AML-193 (cell line): ENCODE data around the gene GBA2.

Experiments
- DNase-seq, 2 experiments: peaks; one replicate each; lab custom pipeline; 2025; lab: John Stamatoyannopoulos, UW

GBA2 gene

DNA sequence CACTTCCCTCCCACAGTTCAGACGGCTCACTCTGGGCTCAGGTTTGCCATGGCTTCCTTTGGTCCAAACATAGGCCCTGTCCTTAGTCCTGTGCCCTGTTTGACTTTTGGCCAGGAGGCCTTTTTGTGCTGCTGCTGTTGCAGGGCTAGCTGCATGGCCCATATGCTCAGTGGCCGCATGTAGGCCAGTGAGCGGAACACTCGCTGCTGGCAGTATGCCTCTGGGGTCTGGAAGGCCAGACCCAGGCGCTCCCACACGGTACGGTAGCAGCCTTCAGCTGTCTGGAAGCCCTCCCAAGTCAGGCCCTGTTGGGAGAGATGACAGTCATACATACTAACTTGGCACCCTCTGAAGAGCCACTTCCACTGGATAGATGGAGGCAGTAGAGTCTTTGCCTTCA lies 11.9 kb downstream of the GBA2 start:
- no peak for DNase-seq

DNA sequence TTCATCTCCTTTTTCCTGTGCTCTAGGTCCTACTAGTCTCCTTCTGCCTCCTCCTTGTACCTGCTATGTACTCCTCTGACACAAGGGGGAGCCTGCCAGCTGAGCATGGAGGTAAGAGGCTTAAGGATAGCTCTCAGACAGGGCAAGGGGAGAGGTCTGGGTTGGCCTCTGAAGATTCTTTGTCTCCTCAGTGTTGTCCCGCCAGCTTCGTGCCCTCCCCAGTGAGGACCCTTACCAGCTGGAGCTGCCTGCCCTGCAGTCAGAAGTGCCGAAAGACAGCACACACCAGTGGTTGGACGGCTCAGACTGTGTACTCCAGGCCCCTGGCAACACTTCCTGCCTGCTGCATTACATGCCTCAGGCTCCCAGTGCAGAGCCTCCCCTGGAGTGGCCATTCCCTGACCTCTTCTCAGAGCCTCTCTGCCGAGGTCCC lies 12.8 kb downstream of the GBA2 start:
- DNase-seq, result peak; percentile 77

DNA sequence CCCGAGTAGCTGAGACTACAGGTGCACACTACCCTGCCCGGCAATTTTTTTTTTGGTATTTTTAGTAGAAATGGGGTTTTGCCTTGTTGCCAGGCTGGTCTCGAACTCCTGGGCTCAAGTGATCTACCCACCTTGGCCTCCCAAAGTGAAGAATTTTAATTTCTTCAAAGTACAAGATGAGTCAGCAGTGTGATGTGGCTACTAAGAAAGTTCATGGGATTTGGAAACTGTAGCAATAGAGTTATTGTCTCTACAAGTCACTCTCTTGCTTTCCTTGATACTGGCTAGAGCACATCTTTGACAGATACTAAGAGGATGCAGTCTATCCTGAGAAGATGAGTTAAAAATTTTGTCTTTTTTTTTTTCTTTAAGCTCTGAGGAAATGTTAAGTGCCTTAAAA lies 14.9 kb downstream of the GBA2 start:
- DNase-seq, result no peak

DNA sequence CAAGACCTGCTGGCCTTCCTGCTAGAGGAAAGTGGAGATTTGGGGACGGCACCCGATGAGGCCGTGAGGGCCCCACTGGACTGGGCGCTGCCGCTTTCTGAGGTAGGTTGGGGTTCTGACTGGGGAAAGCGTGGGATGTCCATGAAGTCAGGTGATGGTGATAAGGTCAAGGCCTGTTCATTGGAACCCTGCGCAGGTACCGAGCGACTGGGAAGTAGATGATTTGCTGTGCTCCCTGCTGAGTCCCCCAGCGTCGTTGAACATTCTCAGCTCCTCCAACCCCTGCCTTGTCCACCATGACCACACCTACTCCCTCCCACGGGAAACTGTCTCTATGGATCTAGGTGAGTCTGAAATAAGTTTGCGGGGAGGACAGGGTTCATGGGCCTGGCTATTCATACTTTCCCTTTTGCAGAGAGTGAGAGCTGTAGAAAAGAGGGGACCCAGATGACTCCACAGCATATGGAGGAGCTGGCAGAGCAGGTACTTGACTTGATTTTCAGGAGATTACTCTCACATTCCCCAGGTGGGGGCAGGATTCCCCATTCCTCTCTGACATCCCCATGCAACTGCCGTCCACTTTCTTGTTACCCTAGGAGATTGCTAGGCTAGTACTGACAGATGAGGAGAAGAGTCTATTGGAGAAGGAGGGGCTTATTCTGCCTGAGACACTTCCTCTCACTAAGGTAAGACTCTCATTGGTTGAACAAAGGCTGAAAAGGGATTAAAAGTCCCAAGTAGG lies 16.1 kb downstream of the GBA2 start:
- DNase-seq, result peak; percentile 25 to 45

DNA sequence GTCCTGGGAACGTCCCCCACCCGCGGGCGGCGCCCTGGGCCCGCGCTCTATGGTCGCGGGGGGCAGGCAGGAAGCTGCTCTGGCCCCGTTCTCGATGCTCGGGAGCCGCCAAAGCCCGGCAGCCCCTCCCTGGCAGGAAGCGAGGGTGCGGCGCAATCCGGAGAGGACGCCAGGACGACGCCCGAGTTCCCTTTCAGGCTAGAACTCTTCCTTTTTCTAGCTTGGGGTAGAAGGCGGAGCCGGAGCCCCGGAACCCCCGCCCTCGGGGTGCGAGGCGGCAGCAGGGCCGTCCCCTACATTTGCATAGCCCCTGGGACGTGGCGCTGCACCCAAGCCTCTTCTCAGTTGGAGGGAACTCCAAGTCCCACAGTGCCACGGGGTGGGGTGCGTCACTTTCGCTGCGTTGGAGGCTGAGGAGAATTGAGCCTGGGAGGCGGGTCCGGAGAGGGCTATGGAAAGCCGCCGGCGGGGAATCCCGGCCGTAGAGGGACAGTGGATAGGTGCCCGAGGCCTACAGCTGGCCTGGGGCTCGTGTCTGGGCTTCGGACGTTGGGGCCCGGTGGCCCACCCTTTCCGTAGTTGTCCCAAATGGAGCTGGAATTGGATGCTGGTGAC lies 16.7 kb downstream of the GBA2 start, which contains the start of the genes CREB3 and TLN1:
CREB3 (plus strand) TSS at position 482 of the 615 bp plus-strand sequence; CDS start at position 589, 107 bp downstream.
TLN1 (minus strand) TSS at position 11 of the 615 bp plus-strand sequence. CDS start 6,501 bp downstream, outside the sequence.
- DNase-seq, result peak; percentile 96 to 98

DNA sequence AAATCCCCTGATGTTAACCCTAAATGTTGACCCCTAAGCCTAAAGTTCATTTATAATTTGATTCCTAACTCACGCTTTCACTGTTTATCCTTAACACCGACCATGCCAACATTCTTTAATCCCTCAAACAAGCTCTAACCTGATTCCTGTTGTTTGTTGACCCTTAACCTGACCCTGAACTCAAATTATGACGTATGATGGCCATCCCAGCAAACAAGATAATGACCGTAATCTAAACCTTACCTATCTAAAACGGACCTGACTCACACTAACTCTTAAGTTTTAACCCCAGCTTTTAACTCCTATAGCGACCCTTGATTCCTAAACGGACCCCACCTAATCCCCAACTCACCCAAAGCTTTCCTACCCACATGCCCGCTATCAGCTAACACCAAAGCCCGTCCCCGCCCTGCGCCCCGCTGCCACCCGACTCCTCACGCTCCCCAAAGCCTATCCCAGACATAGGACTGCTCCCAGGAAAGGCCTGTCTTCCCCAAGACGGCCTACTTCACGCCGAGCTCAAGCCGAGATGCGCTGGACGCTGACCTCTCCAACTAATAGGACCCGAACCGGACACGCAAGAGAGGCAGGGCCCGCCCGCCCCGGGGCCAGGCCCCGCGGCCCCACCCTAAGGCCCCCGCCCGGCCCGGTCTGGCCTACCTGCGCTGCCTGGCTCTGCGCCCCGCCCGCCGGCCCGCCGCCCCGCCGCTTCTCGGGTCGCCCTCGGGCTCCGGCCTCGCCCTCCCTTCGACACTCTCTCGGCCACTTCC lies 17.4 kb downstream of the GBA2 start:
- no peak for DNase-seq

DNA sequence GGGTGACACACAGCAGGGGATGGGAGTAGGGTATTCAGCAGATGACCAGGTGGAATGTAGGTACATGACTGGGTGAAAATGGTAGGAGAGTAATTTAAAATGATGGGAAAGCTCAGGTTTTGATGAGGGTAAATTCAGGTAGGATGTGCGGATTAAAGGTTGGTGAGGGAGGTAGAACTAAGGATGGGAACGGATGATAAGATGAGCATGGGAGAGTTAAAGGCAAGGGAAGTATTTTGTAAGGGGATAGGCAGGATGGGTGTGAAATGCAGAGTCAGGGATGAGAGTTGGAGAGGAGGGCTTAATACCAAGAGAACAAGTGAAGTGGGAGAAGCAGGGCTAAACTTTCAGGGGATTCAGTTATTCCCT lies 18.6 kb downstream of the GBA2 start:
- no peak for DNase-seq

DNA sequence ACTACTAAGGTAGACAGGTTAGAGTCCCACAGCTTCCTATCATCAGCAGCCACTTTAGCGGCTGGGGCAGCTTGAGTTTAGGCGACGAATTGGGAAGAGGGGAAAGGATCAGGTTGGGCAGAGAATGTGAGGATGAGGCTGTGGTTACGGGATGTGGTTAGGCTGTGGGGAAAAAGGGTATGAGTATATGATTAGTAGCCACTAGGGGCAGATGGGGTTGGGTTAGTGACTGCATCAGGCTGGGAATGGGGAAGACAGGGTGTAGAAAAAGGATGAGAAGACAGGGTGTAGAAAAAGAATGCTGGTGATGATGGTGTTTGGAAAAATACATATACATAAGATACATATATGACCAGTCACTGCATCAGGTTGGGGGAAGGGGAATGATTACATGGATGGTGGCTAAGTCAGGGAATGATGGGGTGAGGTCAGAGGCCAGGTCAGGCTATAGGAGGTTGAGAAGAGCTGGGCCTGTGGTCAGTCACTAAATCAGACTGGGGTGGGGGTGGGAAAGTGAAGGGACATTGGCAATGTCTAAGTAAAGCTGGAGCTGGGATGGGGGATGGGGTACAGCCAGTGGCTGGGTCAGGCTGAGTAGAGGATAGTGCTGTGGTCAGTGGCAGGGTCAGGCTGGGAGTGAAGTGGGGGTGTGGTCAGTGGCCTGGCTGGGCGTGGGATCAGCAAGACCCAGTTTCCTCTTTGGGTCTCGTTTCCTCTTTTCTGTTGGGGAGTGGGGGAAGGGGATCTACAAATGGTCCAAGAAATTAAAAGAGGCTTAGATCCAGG lies 19.1 kb downstream of the GBA2 start:
- peak; percentile 73 to 75 for DNase-seq

DNA sequence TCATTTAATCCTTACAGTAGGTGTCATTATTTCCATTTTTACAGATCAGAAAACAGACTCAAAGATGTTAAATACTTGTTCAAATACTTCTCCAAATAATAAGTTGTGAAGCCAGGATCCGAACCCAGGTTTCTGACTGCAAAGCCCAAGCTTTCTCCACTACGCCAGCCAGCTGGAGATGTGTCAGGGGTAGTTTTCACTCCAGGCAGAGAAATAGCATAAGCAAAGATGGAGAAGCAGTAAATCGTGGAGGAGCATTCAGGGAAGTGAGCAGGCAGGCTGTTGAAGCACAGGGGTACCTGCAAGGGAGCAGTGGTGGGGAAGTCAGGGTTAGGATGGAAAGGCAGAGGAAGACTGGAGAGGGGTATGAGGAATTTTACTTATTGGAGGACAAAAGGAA lies 19.9 kb downstream of the GBA2 start:
- DNase-seq, result no peak

DNA sequence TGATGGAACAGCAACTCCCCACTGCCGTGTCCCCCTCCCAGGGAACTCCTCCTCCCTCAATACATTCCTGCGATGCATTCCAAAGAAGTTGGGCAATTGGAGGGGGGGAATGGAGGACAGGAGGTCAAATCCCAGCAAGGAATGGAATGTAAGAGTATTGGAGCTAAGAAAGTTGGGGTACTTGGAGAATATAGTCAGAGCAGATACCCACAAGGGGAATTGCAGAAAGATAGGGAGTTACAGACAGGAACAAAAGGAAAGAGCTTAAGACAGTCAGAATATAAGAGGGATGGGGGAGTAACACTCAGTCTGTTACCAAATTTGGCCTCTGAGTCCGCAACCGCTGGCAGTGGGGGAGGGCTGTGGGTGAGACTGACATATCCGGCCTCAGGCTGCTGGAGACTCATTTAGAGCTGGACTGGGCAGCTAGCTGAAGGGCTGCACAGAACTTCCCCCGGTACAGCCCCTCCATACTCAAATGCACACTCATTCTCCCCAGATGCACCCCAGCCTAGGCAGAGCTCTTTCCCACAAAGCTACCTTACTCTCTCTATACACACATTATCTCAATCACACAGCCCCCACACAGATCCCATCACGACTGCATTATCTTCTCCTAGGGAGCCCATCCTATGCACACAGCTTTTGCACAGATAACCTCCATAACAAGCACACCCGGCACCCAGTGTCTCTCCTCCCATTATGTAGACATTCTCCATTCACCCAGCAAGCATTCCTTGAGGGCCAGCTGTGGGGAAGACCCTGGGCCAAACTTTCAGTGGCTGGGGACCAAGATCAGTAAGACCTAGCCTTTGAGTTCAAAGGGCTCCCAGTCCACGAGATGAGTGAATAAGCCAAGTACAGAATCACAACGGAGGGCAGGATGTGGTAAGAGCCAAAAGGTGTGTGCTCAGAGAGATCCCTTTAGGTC lies 20.7 kb downstream of the GBA2 start:
- peak; percentile 73 to 74 for DNase-seq

DNA sequence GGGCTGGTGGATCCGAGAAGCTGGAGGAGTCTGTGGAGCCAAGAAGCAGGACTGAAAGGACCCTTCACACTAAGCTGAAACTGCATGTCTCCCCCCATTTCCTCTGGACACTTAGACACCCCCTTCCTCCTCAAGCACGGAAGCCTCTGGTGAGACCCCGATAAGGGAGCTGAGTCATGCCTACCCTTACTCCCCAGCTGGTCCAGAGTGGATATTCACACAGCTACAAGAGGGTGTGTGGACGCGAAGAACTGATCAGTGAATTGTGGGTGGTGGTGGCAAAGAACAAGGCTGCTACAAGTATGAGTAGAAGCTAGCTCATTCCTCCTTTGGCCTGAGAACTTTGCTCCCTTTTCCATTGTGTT lies 21.4 kb downstream of the GBA2 start:
- DNase-seq, result no peak

DNA sequence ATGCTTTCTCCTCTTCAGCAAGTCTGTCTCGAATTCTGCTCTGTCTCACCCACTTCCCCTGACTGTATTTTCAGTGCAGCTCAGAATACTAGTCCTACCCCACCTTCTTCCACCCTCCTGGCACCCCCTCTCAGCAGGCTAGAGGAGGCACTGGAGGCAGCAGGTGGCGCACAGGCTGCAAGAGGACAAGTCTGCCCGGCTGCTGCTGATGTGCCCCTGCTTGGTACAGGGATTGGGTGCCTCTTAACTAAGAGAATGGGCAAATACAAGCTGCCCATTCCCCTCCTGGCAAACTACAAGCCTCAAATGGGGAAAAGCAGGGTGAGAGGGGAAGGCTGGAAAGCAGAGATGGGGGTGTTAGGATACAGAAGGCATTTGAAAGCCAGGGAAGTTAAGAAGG lies 22.1 kb downstream of the GBA2 start:
- DNase-seq, result peak; percentile 23 to 36

DNA sequence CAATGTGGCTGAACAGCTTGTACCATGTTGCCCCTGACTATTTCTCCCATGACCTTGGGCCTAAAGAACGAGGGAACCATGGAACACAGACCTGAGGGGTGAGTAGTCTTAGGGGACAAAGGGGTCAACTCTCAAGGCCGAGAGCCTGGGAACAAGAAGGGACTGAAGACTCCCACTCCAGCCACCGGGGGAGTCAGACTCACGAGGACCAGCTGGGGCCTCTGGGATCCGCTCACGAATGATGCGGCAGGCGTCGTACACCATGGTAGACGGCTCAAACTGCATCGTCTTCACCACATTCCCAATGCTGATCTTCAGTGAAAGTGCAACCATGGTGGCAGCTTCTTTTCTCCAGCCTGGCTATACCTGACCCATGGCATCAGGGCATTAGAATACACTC lies 23.7 kb downstream of the GBA2 start:
- DNase-seq, result no peak

DNA sequence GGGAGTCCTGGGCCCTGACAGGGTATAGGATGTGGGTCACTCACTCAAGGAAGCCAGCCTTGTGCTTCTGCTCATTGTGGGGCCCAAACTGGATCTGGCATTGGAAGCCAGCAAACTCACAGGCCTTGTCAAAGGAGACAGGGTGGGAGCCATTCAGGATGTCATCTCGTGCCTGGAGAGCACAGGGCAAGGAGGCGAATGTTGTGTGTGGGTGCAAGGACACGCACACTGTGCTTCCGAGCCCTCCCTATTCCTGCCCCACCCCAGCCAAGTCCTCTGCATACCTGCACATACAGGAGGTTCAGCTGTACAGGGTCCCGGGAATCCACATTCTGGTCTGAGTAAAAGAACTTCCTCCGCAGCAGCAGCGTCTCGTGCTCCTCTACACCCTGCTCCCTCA lies 25.1 kb downstream of the GBA2 start:
- no peak for DNase-seq

DNA sequence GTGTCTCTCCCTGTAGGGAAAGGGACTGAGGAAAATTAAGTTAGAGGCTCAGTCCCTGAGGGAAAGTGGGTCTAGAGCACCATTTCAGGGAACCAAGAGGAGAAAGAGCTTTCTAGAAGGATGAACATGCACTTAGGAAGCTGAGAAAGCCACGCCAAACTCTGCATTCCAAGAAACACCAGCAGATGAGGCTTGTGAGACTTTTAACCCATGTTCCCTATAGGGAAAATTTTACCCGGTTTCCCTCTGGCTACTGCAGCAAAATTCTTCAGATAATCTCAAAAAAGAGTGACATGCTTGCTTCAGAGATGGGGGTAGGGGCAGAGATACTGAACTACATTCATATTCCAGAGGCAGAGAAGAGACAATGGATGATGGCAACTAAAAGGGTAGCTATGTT lies 25.6 kb downstream of the GBA2 start:
- no peak for DNase-seq

DNA sequence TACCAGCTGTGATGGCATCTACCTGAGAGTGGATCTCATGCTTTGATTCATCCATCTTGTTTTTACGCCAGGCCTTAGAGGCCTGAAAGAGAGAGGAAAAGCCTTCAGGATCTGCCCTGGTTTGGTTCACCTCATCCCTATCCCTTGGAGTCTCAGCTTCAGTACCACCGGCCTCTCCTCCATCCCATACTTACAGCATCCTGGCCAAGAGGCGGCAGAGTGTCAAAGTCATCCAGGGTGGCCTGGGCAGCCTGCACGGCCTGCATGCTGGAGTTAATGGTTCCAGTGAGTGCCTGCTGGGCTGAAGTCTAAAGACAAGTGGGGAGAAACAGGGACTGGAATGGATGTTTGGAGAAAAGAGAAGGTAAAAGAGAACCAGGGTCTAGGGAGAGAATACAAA lies 29.5 kb downstream of the GBA2 start:
- DNase-seq, result no peak

DNA sequence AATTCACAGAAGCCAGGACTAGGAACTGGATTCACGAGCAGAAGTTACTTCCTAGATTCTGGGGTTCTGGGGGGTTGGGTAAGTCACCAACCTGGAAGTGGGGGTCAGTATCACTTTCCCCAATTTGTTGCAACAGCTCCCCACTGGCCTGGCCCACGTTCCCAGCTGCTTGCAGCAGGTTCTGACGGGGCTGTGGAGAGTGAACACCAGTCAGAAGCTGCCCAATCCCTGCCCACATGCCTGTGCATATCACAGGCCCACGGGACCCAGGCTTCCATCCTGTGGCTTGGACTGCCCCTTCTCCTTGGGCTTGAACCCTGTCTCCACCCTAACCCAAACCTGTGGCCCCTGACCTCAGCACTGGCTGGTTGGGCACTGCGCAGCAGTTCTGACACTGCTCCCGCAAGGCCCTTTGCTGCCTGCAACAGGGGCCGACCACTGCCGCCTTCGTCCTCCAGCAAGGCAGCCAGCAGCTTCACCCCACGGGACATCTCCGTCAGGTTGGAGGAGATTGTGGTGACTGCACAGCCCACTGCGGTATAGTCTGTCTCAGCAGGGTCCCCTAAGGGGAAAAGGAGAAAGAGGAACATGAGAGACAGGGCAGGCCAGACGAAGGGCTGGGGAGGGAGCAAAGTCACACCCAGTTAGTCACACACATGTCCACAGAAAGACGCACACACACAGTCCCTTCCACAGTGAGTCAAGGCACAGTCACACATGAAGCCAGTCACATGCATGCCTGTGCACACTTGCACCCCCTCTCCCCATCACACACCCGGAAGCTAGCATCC lies 30.1 kb downstream of the GBA2 start:
- no peak for DNase-seq

DNA sequence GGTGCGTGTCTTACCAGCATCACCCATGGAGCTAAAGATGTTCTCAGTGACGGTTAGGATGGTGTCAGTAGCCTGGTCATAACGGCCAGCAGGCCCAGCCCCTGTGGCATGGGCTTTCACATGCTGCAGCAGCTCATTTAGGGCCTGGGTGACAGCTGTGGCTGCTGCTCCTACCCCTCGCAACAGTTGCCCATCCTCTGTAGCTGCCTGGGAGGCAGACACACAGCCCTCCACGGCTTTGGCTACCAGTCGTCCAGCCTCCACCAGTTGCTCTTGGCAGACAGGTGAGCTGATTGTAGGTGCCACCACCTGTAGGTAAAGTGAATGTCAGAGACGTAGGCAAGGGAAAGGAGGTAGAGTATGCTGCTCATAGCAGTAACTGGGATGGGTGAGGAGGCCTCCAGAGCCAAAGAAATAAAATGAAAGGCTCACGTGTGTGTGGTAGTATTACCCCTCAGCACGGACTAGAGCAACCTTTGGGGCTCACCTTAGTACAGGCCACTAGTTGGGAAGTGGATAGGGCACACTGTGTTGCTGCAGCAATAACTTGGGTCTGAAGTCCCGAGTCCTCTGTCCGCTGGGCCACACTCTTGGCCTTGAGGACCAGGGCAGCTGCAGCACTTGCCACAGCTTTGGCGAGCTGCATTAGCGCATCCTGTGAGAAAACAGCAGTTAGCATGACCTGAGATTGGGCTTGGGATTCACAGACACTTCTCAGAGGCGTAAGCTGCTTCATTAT lies 31.7 kb downstream of the GBA2 start:
- DNase-seq, result no peak

DNA sequence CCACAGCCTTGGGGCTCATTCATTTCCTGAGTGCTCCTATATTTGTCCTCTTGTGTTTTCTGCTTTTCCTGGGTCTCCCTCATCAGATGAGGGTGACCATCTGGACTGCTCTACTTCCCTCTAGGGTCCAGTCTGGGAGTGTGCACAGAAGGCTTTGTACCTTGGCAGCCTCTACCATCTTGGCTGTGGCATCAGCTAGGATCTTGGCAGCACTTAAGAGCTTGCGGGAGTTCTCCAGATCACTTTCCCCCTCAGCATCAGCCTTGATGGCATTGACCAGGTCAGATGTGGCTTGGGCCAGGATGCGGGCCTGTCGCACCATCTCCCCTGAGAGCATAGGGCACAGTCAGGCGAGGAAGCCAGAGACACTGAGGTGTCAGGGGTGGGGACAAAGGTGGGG lies 32.8 kb downstream of the GBA2 start:
- no peak for DNase-seq
